NCI-H748 (cell line): ENCODE data around the gene H19.

Source experiments
- DNase-seq: peaks from one replicate; lab custom pipeline; 2025; ENCODE audit not compliant: unreplicated experiment; lab: John Stamatoyannopoulos, UW

H19 gene

GRCh38 chr11:1947592-1948237 is 49.9 kb downstream of the H19 start:
- no peak for DNase-seq

- no peak for DNase-seq
Observed at GRCh38 chr11:1946812-1947484, 50.7 kb downstream of the H19 start, which contains the start of gene MRPL23. Gene MRPL23, plus strand, starts transcription at chr11:1947332. Its CDS starts 31 bp downstream, at chr11:1947363.
